Muscle layer of duodenum (tissue), 2 donors: ENCODE data around the gene ARHGEF3.

ENCODE experiments used
- H3K27ac ChIP-seq: one replicate; pipeline ENCODE4 v1.7.0; 2013; ENCODE audit warnings: mild to moderate bottlenecking, low read length
- H3K27me3 ChIP-seq: one replicate; pipeline ENCODE4 v1.7.0; 2013; ENCODE audit warnings: low read depth, mild to moderate bottlenecking, control low read depth, low read length
- H3K36me3 ChIP-seq, 2 donors: one replicate each; pipeline ENCODE4 v1.7.0; 2013; ENCODE audit warnings: low read length in 2 of 2, control low read depth in 1 of 2, mild to moderate bottlenecking in 1 of 2; ENCODE audit not compliant: insufficient read depth in 2 of 2, control insufficient read depth in 1 of 2
- H3K4me1 ChIP-seq, 2 donors: one replicate each; pipeline ENCODE4 v1.7.0; 2013; ENCODE audit warnings: low read length in 2 of 2, mild to moderate bottlenecking in 2 of 2, control low read depth in 1 of 2, moderate library complexity in 1 of 2; ENCODE audit not compliant: insufficient read depth in 2 of 2, control insufficient read depth in 1 of 2
- H3K4me3 ChIP-seq, 2 donors: one replicate each; pipeline ENCODE4 v1.7.0; 2013; ENCODE audit warnings: low read length in 2 of 2, low read depth in 1 of 2, mild to moderate bottlenecking in 1 of 2
- H3K9me3 ChIP-seq, 2 donors: one replicate each; pipeline ENCODE4 v1.7.0; 2013; ENCODE audit warnings: low read length in 2 of 2, control low read depth in 1 of 2, mild to moderate bottlenecking in 1 of 2; ENCODE audit not compliant: control insufficient read depth in 1 of 2
- donor health status: healthy.

Gene ARHGEF3

GRCh38 chr3:56833536-56833935 is 31.8 kb upstream of the ARHGEF3 start:
- Histone ChIP-seq H3K27me3 (no peaks in the 10 kb centered on the region), H3K4me1 (no peaks in the 10 kb centered on the region), H3K4me3 (no peak overlapping the region), H3K36me3 (no peaks in the 10 kb centered on the region), H3K27ac (no peak overlapping the region), H3K9me3 (no peaks in the 10 kb centered on the region)

- no peaks in the 10 kb centered on the region for H3K4me1 ChIP-seq
- H3K36me3 ChIP-seq, result no peaks in the 10 kb centered on the region
- H3K27ac ChIP-seq, result no peak overlapping the region
- no peaks in the 10 kb centered on the region for H3K27me3 ChIP-seq
- H3K9me3 ChIP-seq, result no peaks in the 10 kb centered on the region
- H3K4me3 ChIP-seq, result no peak overlapping the region
Observed at GRCh38 chr3:56833022-56833421, 31.3 kb upstream of the ARHGEF3 start.

- Histone ChIP-seq H3K4me1 (no peaks in the 10 kb centered on the region), H3K9me3 (no peaks in the 10 kb centered on the region), H3K4me3 (no peak overlapping the region), H3K27ac (no peak overlapping the region), H3K27me3 (no peaks in the 10 kb centered on the region), H3K36me3 (no peaks in the 10 kb centered on the region)
Observed at GRCh38 chr3:56831572-56831971, 29.8 kb upstream of the ARHGEF3 start.

DNA sequence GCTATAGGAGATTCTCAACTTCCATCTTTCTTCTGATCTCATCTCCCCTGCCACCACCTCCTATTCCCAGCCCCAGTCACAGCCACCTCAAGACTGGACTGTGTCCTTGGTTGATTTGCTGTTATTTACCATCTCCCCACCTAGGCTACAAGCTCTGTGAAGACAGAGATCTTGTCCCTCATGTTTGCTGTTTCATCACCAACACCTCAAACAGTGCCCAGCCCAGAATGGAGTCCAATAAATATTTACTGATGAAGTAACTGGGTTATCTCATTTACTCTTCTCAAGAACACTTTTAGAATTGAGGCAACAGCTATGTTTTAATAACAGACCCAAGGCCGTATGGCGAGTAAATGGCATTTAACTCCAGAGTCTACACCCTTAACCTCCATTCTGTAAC is 29.1 kb upstream of the ARHGEF3 start:
- no peak overlapping the region for H3K4me3 ChIP-seq
- H3K27ac ChIP-seq, result no peak overlapping the region
- no peaks in the 10 kb centered on the region for H3K27me3 ChIP-seq

GRCh38 chr3:56829533-56829932 is 27.8 kb upstream of the ARHGEF3 start:
- no peaks in the 10 kb centered on the region for H3K27me3 ChIP-seq
- no peak overlapping the region for H3K4me3 ChIP-seq
- H3K4me1 ChIP-seq, result peaks cover 0 to under 1% of the 10 kb centered on the region in 2 donors
- no peaks in the 10 kb centered on the region for H3K9me3 ChIP-seq
- H3K36me3 ChIP-seq, result no peaks in the 10 kb centered on the region
- no peak overlapping the region for H3K27ac ChIP-seq

More for the DNA sequence above, 29.1 kb upstream of the ARHGEF3 start:
- Histone ChIP-seq H3K36me3 (no peaks in the 10 kb centered on the region), H3K9me3 (no peaks in the 10 kb centered on the region), H3K4me1 (no peaks in the 10 kb centered on the region)

- no peaks in the 10 kb centered on the region for H3K36me3 ChIP-seq
Observed at GRCh38 chr3:56826831-56827722, 25.3 kb upstream of the ARHGEF3 start.

GRCh38 chr3:56825567-56826438 is 24.1 kb upstream of the ARHGEF3 start:
- peaks cover 0 to 10% of the 10 kb centered on the region in 2 donors for H3K4me1 ChIP-seq
- no peaks in the 10 kb centered on the region for H3K36me3 ChIP-seq
- H3K27me3 ChIP-seq, result no peaks in the 10 kb centered on the region
- no peaks in the 10 kb centered on the region for H3K9me3 ChIP-seq
- no peak overlapping the region for H3K27ac ChIP-seq
- H3K4me3 ChIP-seq, result no peak overlapping the region

More at GRCh38 chr3:56826831-56827722, 25.3 kb upstream of the ARHGEF3 start:
- no peaks in the 10 kb centered on the region for H3K9me3 ChIP-seq
- H3K4me3 ChIP-seq, result no peak overlapping the region
- no peak overlapping the region for H3K27ac ChIP-seq
- H3K4me1 ChIP-seq, result peaks cover 0 to 10% of the 10 kb centered on the region in 2 donors
- no peaks in the 10 kb centered on the region for H3K27me3 ChIP-seq

- H3K27ac ChIP-seq, result no peak overlapping the region
- no peaks in the 10 kb centered on the region for H3K36me3 ChIP-seq
- no peaks in the 10 kb centered on the region for H3K27me3 ChIP-seq
- H3K4me3 ChIP-seq, result no peak overlapping the region
- H3K4me1 ChIP-seq, result peaks cover 0 to 10% of the 10 kb centered on the region in 2 donors
- no peaks in the 10 kb centered on the region for H3K9me3 ChIP-seq
Observed at GRCh38 chr3:56823984-56824703, 22.4 kb upstream of the ARHGEF3 start.

DNA sequence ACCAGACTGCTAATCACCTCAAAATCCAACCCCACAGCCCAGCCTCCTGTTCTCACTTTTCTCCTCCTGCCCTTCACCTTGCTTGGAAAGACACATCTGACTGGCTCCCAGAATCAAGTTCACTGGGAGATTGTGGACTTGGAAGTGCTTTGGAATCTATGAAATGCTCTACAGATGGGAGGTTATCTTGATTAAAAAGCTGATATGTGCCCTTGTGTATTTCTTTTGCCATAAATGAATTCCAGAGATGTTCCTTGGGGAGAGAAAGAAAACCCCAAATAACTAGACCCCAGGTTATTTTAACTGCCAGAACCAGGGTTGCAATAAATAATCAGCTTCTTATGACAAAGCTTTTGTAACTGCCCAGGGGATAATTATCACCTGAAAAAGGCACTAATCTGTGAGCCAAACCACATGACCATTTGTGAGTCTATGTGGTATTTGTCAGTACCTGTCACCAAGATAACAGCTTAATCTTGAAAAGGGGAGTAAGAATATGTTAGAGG is 21.7 kb upstream of the ARHGEF3 start:
- Histone ChIP-seq H3K27me3 (no peaks in the 10 kb centered on the region), H3K4me3 (no peak overlapping the region), H3K36me3 (no peaks in the 10 kb centered on the region), H3K4me1 (peaks cover 0 to 10% of the 10 kb centered on the region in 2 donors), H3K9me3 (no peaks in the 10 kb centered on the region), H3K27ac (no peak overlapping the region)

GRCh38 chr3:56822501-56822900 is 20.8 kb upstream of the ARHGEF3 start:
- Histone ChIP-seq H3K36me3 (no peaks in the 10 kb centered on the region), H3K4me3 (no peak overlapping the region), H3K27ac (no peak overlapping the region), H3K27me3 (no peaks in the 10 kb centered on the region), H3K4me1 (peaks cover 0 to 10% of the 10 kb centered on the region in 2 donors), H3K9me3 (no peaks in the 10 kb centered on the region)
